Breast epithelium (tissue), 4 donors: ENCODE measurements around the gene HOXD4. TPM values are rescaled to one million over a fixed set of nuclear protein-coding genes. Genes with fewer than 3 reads are reported as not detected.

Source experiments
- DNase-seq, 2 donors: peaks; one replicate each; pipeline ENCODE4 v3.0.0-alpha.2; 2019; ENCODE audit warnings: low spot score in 2 of 2
- H3K27ac ChIP-seq, 2 donors: fragments of 200-600 bp; sonication (generic) in 1 of 2; one replicate each; pipeline ENCODE4 v1.5.1; 2016 to 2019; ENCODE audit warnings: mild to moderate bottlenecking in 1 of 2
- H3K27me3 ChIP-seq, 2 donors: fragments of 200-600 bp; sonication (generic) in 1 of 2; one replicate each; pipeline versions ENCODE4 v1.5.1 to v1.6.0; 2017 to 2019; ENCODE audit warnings: control low read depth in 1 of 2, mild to moderate bottlenecking in 1 of 2
- H3K36me3 ChIP-seq: fragments of 200-600 bp; one replicate; pipeline ENCODE4 v1.5.1; 2019
- H3K4me1 ChIP-seq, 2 donors: fragments of 200-600 bp; sonication (generic); one replicate each; pipeline ENCODE4 v1.5.1; 2016 to 2019; ENCODE audit warnings: control low read depth in 1 of 2
- H3K4me3 ChIP-seq, 3 donors: fragments of 200-600 bp; sonication (generic); 1 replicate in 2 of 3; 2 replicates in 1 of 3; pipeline ENCODE4 v1.5.1; 2016 to 2019; ENCODE audit warnings: mild to moderate bottlenecking in 3 of 3, moderate library complexity in 2 of 3
- H3K9me3 ChIP-seq, 2 donors: fragments of 200-600 bp; sonication (generic) in 1 of 2; one replicate each; pipeline ENCODE4 v1.5.1; 2016 to 2019; ENCODE audit warnings: control low read depth in 1 of 2
- CTCF ChIP-seq, 3 donors: fragments of 450-650 bp; IDR thresholded peaks; one replicate each; pipeline ENCODE4 v1.5.1; 2016 to 2017; ENCODE audit warnings: antibody characterized with exemption in 3 of 3, mild to moderate bottlenecking in 3 of 3, moderate library complexity in 3 of 3
- POLR2A ChIP-seq: fragments of 450-650 bp; IDR thresholded peaks from one replicate; pipeline ENCODE4 v1.6.1; 2016; ENCODE audit warnings: antibody characterized with exemption, mild to moderate bottlenecking, moderate library complexity
- POLR2AphosphoS5 ChIP-seq, 3 donors: sonication (generic); formaldehyde crosslinking; IDR thresholded peaks; one replicate each; pipeline ENCODE4 v1.6.1; 2017; ENCODE audit warnings: antibody characterized with exemption in 3 of 3
- intact Hi-C: fragments of 100-400 bp; cut with DNase I; formaldehyde crosslinking; loops from one replicate; pipeline ENCODE4 v1.15.1; 2023; ENCODE audit warnings: low total_unique reads
- total RNA-seq, 3 donors: library from RNA; depleted of rRNA; stranded (reverse); fragments of >200 nt; gene quantifications; one replicate each; pipeline ENCODE4 v1.1.0, GENCODE V29; 2016

The HOXD4 gene
- total RNA-seq, 3 donors from 2014 or later, result 1.9 to 5.8 (median 5.6) TPM

- Histone ChIP-seq H3K4me1 (no peaks in the 10 kb centered on the region), H3K27me3 (peaks cover 4 to 83% of the 10 kb centered on the region in 2 donors), H3K36me3 (no peaks in the 10 kb centered on the region), H3K9me3 (no peaks in the 10 kb centered on the region), H3K27ac (no peak overlapping the region), H3K4me3 (no peak overlapping the region)
- DNase-seq, result no peak
- TF ChIP-seq POLR2AphosphoS5 (IDR thresholded peaks at IDR 0.05), result no peak
- TF ChIP-seq POLR2A, result no peak
- TF ChIP-seq CTCF (IDR thresholded peaks at IDR 0.05), result no peak
- intact Hi-C loops, result loop anchor here (10.0 kb wide), 1 partner anchor 394 kb away; no protein-coding TSS in a partner anchor
Observed at GRCh38 chr2:176150584-176151441, 537 bp upstream of the HOXD4 start.

GRCh38 chr2:176152350-176153181 lies 1.2 kb downstream of the HOXD4 start:
- no peaks in the 10 kb centered on the region for H3K4me1 ChIP-seq
- no peak for DNase-seq
- H3K4me3 ChIP-seq, result peak overlapping the region in 1 of 3 donors; percentile 46
- H3K9me3 ChIP-seq, result no peaks in the 10 kb centered on the region
- intact Hi-C loops, result loop anchor here (10.0 kb wide), 1 partner anchor 392 kb away; no protein-coding TSS in a partner anchor
- H3K27ac ChIP-seq, result no peak overlapping the region
- TF ChIP-seq POLR2A (no peak), POLR2AphosphoS5 (IDR thresholded peaks at IDR 0.05) (no peak), CTCF (IDR thresholded peaks at IDR 0.05) (no peak)
- H3K36me3 ChIP-seq, result no peaks in the 10 kb centered on the region
- H3K27me3 ChIP-seq, result peaks cover 4 to 85% of the 10 kb centered on the region in 2 donors

- H3K36me3 ChIP-seq, result no peaks in the 10 kb centered on the region
- no peak for DNase-seq
- no peaks in the 10 kb centered on the region for H3K9me3 ChIP-seq
- no peak overlapping the region for H3K4me3 ChIP-seq
- no peak overlapping the region for H3K27ac ChIP-seq
- intact Hi-C loops, result loop anchor here (10.0 kb wide), 1 partner anchor 390 kb away; no protein-coding TSS in a partner anchor
- no peaks in the 10 kb centered on the region for H3K4me1 ChIP-seq
- TF ChIP-seq POLR2A (no peak), CTCF (IDR thresholded peaks at IDR 0.05) (no peak), POLR2AphosphoS5 (IDR thresholded peaks at IDR 0.05) (no peak)
- peaks cover 4 to 83% of the 10 kb centered on the region in 2 donors for H3K27me3 ChIP-seq
Observed at GRCh38 chr2:176154576-176155252, 3.4 kb downstream of the HOXD4 start.

GRCh38 chr2:176155356-176156044 lies 4.2 kb downstream of the HOXD4 start:
- H3K9me3 ChIP-seq, result no peaks in the 10 kb centered on the region
- TF ChIP-seq POLR2AphosphoS5 (IDR thresholded peaks at IDR 0.05), result no peak
- no peak for TF ChIP-seq CTCF (IDR thresholded peaks at IDR 0.05)
- TF ChIP-seq POLR2A, result no peak

More at GRCh38 chr2:176155356-176156044, 4.2 kb downstream of the HOXD4 start:
- Histone ChIP-seq H3K4me1 (no peaks in the 10 kb centered on the region), H3K36me3 (no peaks in the 10 kb centered on the region), H3K27ac (no peak overlapping the region), H3K27me3 (peaks cover 4 to 83% of the 10 kb centered on the region in 2 donors), H3K4me3 (no peak overlapping the region)
- intact Hi-C loops, result loop anchor here (10.0 kb wide), 1 partner anchor 389 kb away; no protein-coding TSS in a partner anchor
- no peak for DNase-seq
